Hypothalamus (tissue), 51 donors: ENCODE measurements around the gene CNGA3.
"Not testable (repeated sequence)": the region's sequence is repeated elsewhere in the genome, so short reads cannot be mapped to it uniquely, and the experiment has no call there.

ENCODE experiments used
- DNase-seq, 51 donors: peaks; one replicate each; lab custom pipeline; 2025; lab: John Stamatoyannopoulos, UW

The CNGA3 gene

GRCh38 chr2:98346311-98347236 lies at the start of gene CNGA3:
Gene CNGA3 (plus strand): TSS chr2:98346456. CDS start chr2:98369976, 23,520 bp downstream.
- DNase-seq, result peak in 3 of 51 donors; percentile 4 to 28 (median 20)

- no peak for DNase-seq
Measured at GRCh38 chr2:98297817-98298682, 48.2 kb upstream of the CNGA3 start.

- DNase-seq, result no peak
Measured at GRCh38 chr2:98298683-98299164, 47.5 kb upstream of the CNGA3 start.

- DNase-seq, result peak in 1 of 51 donors; percentile 2
Measured at GRCh38 chr2:98299211-98299905, 46.9 kb upstream of the CNGA3 start.

GRCh38 chr2:98300141-98300874 lies 45.9 kb upstream of the CNGA3 start:
- peak in 10 of 51 donors; percentile 8 to 35 (median 24) for DNase-seq

GRCh38 chr2:98301469-98301868 lies 44.8 kb upstream of the CNGA3 start:
- no peak for DNase-seq

- DNase-seq, result not testable (repeated sequence)
Measured at GRCh38 chr2:98307131-98307696, 39.0 kb upstream of the CNGA3 start.

GRCh38 chr2:98308068-98308467 lies 38.2 kb upstream of the CNGA3 start:
- no peak for DNase-seq

GRCh38 chr2:98308532-98308931 lies 37.7 kb upstream of the CNGA3 start:
- no peak for DNase-seq

- DNase-seq, result no peak
Measured at GRCh38 chr2:98309580-98309979, 36.7 kb upstream of the CNGA3 start.

GRCh38 chr2:98310010-98310409 lies 36.2 kb upstream of the CNGA3 start:
- no peak for DNase-seq

GRCh38 chr2:98311090-98311489 lies 35.2 kb upstream of the CNGA3 start:
- DNase-seq, result no peak

GRCh38 chr2:98311771-98312545 lies 34.3 kb upstream of the CNGA3 start:
- DNase-seq, result no peak

- no peak for DNase-seq
Measured at GRCh38 chr2:98313492-98314250, 32.6 kb upstream of the CNGA3 start.

- no peak for DNase-seq
Measured at GRCh38 chr2:98314251-98314650, 32.0 kb upstream of the CNGA3 start.

GRCh38 chr2:98315957-98316356 lies 30.3 kb upstream of the CNGA3 start:
- DNase-seq, result no peak

- DNase-seq, result no peak
Measured at GRCh38 chr2:98317214-98317613, 29.0 kb upstream of the CNGA3 start.

GRCh38 chr2:98320171-98320570 lies 26.1 kb upstream of the CNGA3 start:
- DNase-seq, result not testable (repeated sequence)
